Esophagus squamous epithelium (tissue), 4 donors: ENCODE results near the gene PHF21B.

Experiments
- CTCF ChIP-seq, 6 experiments: fragments of 450-650 bp in 4 of 6; fragments of 200-600 bp in 2 of 6; sonication (generic) in 2 of 6; IDR thresholded peaks; one replicate each; pipeline ENCODE4 v1.5.1; 2016 to 2019; ENCODE audit warnings: antibody characterized with exemption in 6 of 6, mild to moderate bottlenecking in 4 of 6, moderate library complexity in 4 of 6
- POLR2A ChIP-seq, 4 donors: fragments of 450-650 bp; IDR thresholded peaks; one replicate each; pipeline ENCODE4 v1.6.1; 2017; ENCODE audit warnings: antibody characterized with exemption in 4 of 4, mild to moderate bottlenecking in 4 of 4, moderate library complexity in 3 of 4

DNA sequence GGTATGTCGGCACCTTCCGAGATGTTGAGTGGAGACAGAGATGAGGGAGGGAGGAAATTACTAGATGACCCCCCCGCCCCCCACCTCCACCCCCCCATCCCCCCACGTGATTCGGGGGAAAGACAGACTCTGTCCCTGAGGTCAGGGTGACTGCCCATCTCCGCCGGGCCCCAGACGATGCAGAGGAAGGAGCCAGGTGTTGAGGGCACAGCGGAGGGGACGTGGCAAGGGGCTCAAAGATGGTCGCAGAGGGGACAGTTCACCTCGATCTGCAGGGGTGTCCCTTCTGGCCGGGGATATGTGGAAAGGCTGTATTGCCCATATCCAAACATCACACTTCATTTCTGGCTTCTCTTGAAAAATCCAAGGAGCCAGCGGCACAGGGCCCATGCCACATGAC is 14.1 kb downstream of the PHF21B start:
- TF ChIP-seq CTCF (IDR thresholded peaks at IDR 0.05) (no peak), POLR2A (IDR thresholded peaks at IDR 0.05) (no peak)
